ENCODE measurements around the gene MLLT6.
A peak's percentile ranks its signal among the peaks of the same experiment; 100 is the strongest.

Gene MLLT6

GRCh38 chr17:38704606-38705522 lies at the start of gene MLLT6:
Gene MLLT6 (plus strand): TSS chr17:38705273. CDS start chr17:38705633, 360 bp downstream.
- DNase-seq (ENCODE audit: low read depth) = peak; percentile 75

GRCh38 chr17:38656959-38657823 lies 47.9 kb upstream of the MLLT6 start:
- no peak for DNase-seq (ENCODE audit: low read depth)

GRCh38 chr17:38657824-38658740 lies 47.0 kb upstream of the MLLT6 start:
- no peak for DNase-seq (ENCODE audit: low read depth)

GRCh38 chr17:38658741-38659345 lies 46.2 kb upstream of the MLLT6 start:
- no peak for DNase-seq (ENCODE audit: low read depth)

GRCh38 chr17:38659415-38659814 lies 45.7 kb upstream of the MLLT6 start:
- no peak for DNase-seq (ENCODE audit: low read depth)

GRCh38 chr17:38660097-38661025 lies 44.7 kb upstream of the MLLT6 start:
- DNase-seq (ENCODE audit: low read depth) = no peak

- DNase-seq (ENCODE audit: low read depth) = no peak
These were observed 41.8 kb upstream of the MLLT6 start for GRCh38 chr17:38663125-38663751.

- DNase-seq (ENCODE audit: low read depth) = no peak
These were observed 41.0 kb upstream of the MLLT6 start for GRCh38 chr17:38663964-38664644.

GRCh38 chr17:38667099-38667786 lies 37.8 kb upstream of the MLLT6 start:
- DNase-seq (ENCODE audit: low read depth) = peak; percentile 41

GRCh38 chr17:38667787-38668122 lies 37.3 kb upstream of the MLLT6 start:
- DNase-seq (ENCODE audit: low read depth) = no peak

- no peak for DNase-seq (ENCODE audit: low read depth)
These were observed 35.6 kb upstream of the MLLT6 start for GRCh38 chr17:38669520-38669919.

- no peak for DNase-seq (ENCODE audit: low read depth)
These were observed 32.9 kb upstream of the MLLT6 start for GRCh38 chr17:38671939-38672720.

- DNase-seq (ENCODE audit: low read depth) = no peak
These were observed 32.0 kb upstream of the MLLT6 start for GRCh38 chr17:38672788-38673706.

- DNase-seq (ENCODE audit: low read depth) = no peak
These were observed 31.4 kb upstream of the MLLT6 start for GRCh38 chr17:38673707-38674013.

GRCh38 chr17:38674014-38674748 lies 30.9 kb upstream of the MLLT6 start:
- no peak for DNase-seq (ENCODE audit: low read depth)
